ENCODE data around the gene IRF4.

IRF4 gene

DNA sequence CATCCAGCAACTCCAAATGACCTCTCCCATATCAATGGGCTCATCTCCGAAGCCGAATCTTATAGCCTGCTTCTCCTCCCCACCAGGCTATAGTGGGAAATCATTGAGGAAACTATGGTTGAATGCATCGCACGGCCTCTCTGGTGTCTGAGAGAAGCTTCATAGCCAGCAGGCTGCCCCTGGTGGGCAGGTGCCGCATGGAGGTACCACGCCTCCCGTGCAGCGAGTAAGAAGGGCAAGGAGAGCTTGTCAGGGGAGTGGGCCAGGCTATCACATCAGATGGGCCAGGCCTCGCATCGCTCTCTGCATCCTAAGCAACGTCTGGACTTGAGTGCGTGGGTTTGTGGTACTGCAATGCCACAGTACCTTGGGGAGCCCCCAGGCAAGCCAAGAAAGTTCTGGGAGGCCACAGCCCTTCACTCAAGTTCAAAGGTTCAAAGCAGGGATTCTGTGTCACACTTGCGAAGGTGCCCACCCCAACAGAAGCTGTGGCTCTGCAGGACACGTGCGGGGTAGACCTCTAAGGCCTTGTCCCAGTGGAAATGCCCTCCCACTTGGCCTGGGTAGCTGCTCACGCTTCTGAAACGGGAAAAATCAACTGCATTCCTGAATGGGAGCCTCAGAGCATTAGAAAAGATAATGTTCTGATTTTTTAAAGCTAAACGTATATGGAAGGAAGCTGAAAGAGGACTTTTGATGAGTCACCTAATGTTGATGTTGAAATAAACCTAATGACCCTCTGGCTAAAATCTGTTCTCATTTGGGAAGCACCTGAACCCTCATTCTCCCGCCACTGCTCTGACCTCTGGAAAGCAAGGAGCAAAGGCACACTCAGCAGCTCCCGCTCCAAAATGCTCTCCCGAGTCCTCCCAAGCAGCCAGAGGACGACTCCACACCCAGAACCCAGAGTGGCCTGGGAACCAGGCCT, 8.4 kb upstream of the IRF4 start:
- no peak for DNase-seq
- no peak overlapping the region for H3K4me3 Mint-ChIP-seq
- H3K27ac Mint-ChIP-seq: no peak overlapping the region
- H3K27me3 Mint-ChIP-seq: peaks cover 73% of the 10 kb centered on the region
- H3K4me1 Mint-ChIP-seq: peaks cover 58% of the 10 kb centered on the region
- no peak for ATAC-seq
- H3K9me3 Mint-ChIP-seq: no peaks in the 10 kb centered on the region

DNA sequence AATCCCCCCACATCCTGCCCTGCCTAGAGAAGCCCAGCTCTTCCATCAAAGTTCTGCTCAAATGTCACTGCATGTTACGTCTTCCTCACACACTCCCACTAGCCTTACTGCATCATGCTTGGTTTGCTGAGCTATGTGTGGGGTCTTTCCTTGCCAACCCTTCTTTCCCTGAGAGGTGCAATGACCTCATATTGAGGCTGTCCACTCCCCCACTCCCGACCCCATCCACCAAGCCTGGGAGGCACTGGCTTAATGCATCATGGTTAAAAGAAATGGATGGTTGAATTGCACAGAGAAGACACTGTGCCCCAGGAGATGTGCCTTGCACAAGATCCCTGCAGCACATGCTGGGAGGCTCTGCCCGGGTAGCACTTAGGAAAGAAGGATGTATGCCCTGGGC, 7.7 kb upstream of the IRF4 start:
- DNase-seq (no peak), ATAC-seq (no peak)
- H3K4me3 Mint-ChIP-seq: no peak overlapping the region
- H3K9me3 Mint-ChIP-seq: no peaks in the 10 kb centered on the region
- H3K27me3 Mint-ChIP-seq: peaks cover 69% of the 10 kb centered on the region
- H3K4me1 Mint-ChIP-seq: peaks cover 59% of the 10 kb centered on the region
- H3K27ac Mint-ChIP-seq: peak overlapping the region; percentile 1 to 19

- Mint-ChIP-seq H3K9me3 (no peaks in the 10 kb centered on the region), H3K4me3 (no peak overlapping the region), H3K27me3 (peaks cover 60% of the 10 kb centered on the region), H3K27ac (peak overlapping the region; percentile 22 to 59), H3K4me1 (peaks cover 59% of the 10 kb centered on the region)
- ATAC-seq (no peak), DNase-seq (no peak)
Observed at GRCh38 chr6:384898-385297, 6.7 kb upstream of the IRF4 start.

GRCh38 chr6:385614-386013, 5.9 kb upstream of the IRF4 start:
- Mint-ChIP-seq H3K27ac (no peak overlapping the region), H3K9me3 (no peaks in the 10 kb centered on the region), H3K4me1 (peaks cover 59% of the 10 kb centered on the region), H3K4me3 (no peak overlapping the region), H3K27me3 (peaks cover 53% of the 10 kb centered on the region)
- ATAC-seq (no peak), DNase-seq (no peak)

GRCh38 chr6:386688-387266, 4.8 kb upstream of the IRF4 start:
- peak overlapping the region; percentile 17 to 20 for H3K27ac Mint-ChIP-seq
- no peak overlapping the region for H3K4me3 Mint-ChIP-seq
- H3K9me3 Mint-ChIP-seq: no peaks in the 10 kb centered on the region
- peaks cover 42% of the 10 kb centered on the region for H3K27me3 Mint-ChIP-seq
- DNase-seq (no peak), ATAC-seq (no peak)
- H3K4me1 Mint-ChIP-seq: peaks cover 57% of the 10 kb centered on the region

GRCh38 chr6:387293-387741, 4.2 kb upstream of the IRF4 start:
- no peak for ATAC-seq
- H3K4me1 Mint-ChIP-seq: peaks cover 52% of the 10 kb centered on the region
- H3K4me3 Mint-ChIP-seq: no peak overlapping the region
- H3K27me3 Mint-ChIP-seq: peaks cover 36% of the 10 kb centered on the region
- DNase-seq: no peak
- peak overlapping the region in 1 of 2 donors; percentile 20 for H3K27ac Mint-ChIP-seq
- H3K9me3 Mint-ChIP-seq: no peaks in the 10 kb centered on the region

DNA sequence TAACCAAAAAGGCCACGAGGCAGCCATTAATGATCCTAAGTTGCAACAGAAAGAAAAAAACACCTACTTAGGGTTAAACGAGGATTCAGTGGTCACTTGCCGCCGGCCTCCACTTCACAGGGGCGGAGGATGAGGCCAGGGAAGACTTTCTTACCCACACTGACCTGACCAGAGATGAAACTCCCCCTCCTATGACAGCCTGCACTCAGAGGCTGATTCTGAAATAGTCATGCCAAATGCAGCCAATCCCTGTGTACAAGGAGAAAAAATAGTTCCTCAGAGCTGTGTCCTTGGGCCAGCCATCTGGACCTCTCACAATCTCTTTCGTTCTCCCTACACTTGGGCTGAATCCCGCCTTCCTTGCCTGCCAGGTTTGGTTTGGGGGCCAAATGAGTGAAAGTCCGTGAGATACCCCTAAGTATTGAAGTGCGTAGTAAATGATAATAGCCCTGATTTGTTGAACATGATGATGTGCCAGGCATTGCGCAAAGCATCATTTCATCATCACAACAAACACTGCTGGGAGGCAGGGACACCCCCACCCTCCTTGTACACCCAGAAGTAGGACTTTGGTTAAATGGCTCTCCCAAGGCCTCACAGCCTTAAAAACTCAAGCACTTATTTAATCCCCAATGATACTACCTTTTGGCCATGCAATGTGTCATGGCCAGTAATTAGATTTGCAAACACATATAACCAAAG, 3.2 kb upstream of the IRF4 start:
- DNase-seq (no peak), ATAC-seq (no peak)
- Mint-ChIP-seq H3K9me3 (no peaks in the 10 kb centered on the region), H3K4me3 (peak overlapping the region in 1 of 2 donors; percentile 39), H3K27me3 (peaks cover 36% of the 10 kb centered on the region), H3K27ac (no peak overlapping the region), H3K4me1 (peaks cover 51% of the 10 kb centered on the region)

DNA sequence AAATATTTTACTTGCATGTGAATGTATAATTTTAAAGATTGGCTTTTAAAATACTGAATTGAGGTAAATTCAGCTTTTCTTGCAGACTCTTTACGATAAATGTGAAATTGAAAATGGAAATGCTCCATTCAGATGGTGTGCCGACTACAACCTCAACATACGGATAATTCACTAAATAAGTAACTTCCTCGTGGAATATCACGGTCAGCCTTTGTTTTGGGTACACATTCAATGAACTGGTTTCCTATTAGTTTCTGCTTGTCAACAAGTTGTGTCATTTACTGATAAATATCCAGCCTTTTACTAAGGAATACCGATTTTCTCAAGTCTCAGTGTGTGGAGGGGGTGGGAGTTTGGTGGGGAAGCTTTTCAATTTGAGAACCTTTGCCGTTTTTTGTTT, 2.4 kb upstream of the IRF4 start:
- no peak for ATAC-seq
- peak overlapping the region; percentile 99 to 100 for H3K27ac Mint-ChIP-seq
- peak overlapping the region; percentile 94 to 96 for H3K4me3 Mint-ChIP-seq
- no peak for DNase-seq
- H3K9me3 Mint-ChIP-seq: no peaks in the 10 kb centered on the region
- H3K4me1 Mint-ChIP-seq: peaks cover 52% of the 10 kb centered on the region
- H3K27me3 Mint-ChIP-seq: peaks cover 29% of the 10 kb centered on the region

DNA sequence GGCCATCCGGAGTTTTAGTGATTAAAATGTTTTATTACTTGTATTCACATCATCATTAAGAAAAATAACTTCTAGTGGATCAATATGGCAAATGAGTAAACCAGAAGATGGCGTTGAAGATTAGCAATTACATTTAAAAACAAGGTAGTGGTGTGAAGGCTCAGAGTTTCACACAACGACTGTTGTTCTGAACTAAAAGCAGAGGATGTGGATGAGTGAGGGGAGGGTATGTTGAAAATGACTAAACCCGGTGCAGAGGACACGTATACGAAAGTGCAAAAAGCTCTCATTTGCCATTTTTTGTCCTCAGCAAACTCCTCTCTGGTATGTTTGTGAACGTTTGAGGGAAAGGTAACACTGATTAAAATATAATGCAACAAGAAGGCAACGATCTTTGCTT, 1.9 kb upstream of the IRF4 start:
- Mint-ChIP-seq H3K4me3 (peak overlapping the region; percentile 94 to 96), H3K27me3 (peaks cover 25% of the 10 kb centered on the region), H3K9me3 (no peaks in the 10 kb centered on the region), H3K27ac (peak overlapping the region; percentile 99 to 100), H3K4me1 (peaks cover 47% of the 10 kb centered on the region)
- peak; percentile 65 to 71 for DNase-seq
- ATAC-seq: peak; percentile 70

GRCh38 chr6:390914-391558, 516 bp upstream of the IRF4 start:
- Mint-ChIP-seq H3K4me3 (peak overlapping the region; percentile 94 to 96), H3K9me3 (no peaks in the 10 kb centered on the region), H3K27ac (peak overlapping the region; percentile 99 to 100), H3K4me1 (peaks cover 59% of the 10 kb centered on the region), H3K27me3 (peaks cover 13% of the 10 kb centered on the region)
- DNase-seq (peak; percentile 77 to 78), ATAC-seq (peak; percentile 44)

- Mint-ChIP-seq H3K4me1 (peaks cover 71% of the 10 kb centered on the region), H3K27me3 (peaks cover 5% of the 10 kb centered on the region), H3K27ac (peak overlapping the region; percentile 94 to 100), H3K9me3 (no peaks in the 10 kb centered on the region), H3K4me3 (peak overlapping the region; percentile 94 to 96)
- peak; percentile 49 to 51 for DNase-seq
- ATAC-seq: no peak
Observed at GRCh38 chr6:392441-393390, 1.2 kb downstream of the IRF4 start.

GRCh38 chr6:393391-394221, 2.1 kb downstream of the IRF4 start:
- peak in 1 of 2 donors; percentile 65 for DNase-seq
- H3K4me3 Mint-ChIP-seq: peak overlapping the region; percentile 96 to 98
- no peaks in the 10 kb centered on the region for H3K27me3 Mint-ChIP-seq
- peaks cover 74% of the 10 kb centered on the region for H3K4me1 Mint-ChIP-seq
- H3K27ac Mint-ChIP-seq: peak overlapping the region; percentile 98 to 100
- peak; percentile 18 for ATAC-seq
- no peaks in the 10 kb centered on the region for H3K9me3 Mint-ChIP-seq

- no peaks in the 10 kb centered on the region for H3K27me3 Mint-ChIP-seq
- H3K27ac Mint-ChIP-seq: peak overlapping the region; percentile 98
- peaks cover 74% of the 10 kb centered on the region for H3K4me1 Mint-ChIP-seq
- no peak for DNase-seq
- H3K4me3 Mint-ChIP-seq: peak overlapping the region; percentile 88 to 98
- no peaks in the 10 kb centered on the region for H3K9me3 Mint-ChIP-seq
- ATAC-seq: no peak
Observed at GRCh38 chr6:394641-395289, 3.2 kb downstream of the IRF4 start.

Data from stimulated activated naive CD8-positive, alpha-beta T cell treated with anti-CD3 and anti-CD28 coated beads, Interleukin-15, amount 100 ng/mL, for 72 hours (primary cell).